ENCODE results near the gene UPP2.

The UPP2 gene

DNA sequence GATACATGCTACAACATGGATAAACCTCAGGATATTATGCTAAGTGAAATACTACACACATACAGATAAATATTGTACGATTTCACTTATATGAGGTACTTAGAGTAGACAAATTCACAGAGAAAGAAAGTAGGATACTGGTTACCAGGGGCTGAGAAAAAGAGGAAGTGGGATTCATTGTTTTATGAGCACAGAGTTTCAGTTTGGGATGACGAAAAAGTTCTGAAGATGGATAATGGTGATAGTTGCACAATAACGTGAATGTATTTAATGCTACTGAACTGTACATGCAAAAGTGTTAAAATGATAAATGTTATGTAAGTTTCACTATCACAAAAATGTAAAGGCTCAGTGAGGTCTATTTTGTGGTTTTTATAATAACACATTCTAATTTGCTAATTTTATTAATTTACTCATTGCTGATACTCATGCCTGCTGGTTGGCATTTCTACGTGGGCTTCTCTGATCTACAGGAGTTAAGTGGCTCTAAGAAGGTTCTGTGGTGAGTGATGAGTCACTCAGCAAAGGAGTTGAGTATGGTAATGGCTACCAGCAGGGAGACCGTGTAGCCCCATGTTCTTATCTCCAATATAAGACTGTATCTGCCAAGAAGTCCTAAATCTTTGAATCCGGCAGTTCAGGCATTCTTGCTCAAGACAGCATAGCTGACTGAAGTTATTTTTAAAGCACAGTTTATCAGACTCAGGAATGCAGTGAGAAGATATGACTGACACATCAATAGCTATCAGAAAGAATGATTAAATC lies 41.1 kb downstream of the UPP2 start:
- DNase-seq, result no peak

DNA sequence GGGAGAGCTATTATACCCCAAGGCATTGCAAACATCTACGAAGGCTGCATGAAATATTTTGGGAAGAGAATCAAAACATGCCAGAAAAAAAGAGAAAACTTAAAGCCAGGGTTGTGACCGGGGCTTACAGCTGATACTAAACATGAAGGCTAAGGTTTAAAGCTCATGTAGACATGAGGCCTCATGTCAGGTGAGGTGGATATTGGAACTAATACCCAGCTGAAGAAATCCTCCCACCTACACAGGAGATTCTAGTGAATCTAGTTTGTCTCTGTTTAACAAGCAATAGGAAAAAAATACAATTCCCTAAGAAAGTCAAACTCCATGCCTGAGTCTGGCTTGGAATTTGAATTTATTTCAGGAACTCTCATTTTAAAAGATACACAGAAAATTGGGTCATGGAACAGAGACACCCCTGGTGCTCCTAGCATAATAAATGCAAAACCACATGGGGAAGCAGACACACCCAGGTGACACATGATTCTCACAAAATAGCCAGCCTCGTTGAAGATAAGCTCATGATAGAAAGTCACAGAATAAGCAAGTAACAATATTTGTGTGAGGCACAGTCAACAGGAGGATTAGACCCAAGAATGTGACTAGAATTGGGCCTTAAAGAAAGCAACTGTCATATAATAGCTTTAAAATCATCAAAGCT lies 42.2 kb downstream of the UPP2 start:
- no peak for DNase-seq

DNA sequence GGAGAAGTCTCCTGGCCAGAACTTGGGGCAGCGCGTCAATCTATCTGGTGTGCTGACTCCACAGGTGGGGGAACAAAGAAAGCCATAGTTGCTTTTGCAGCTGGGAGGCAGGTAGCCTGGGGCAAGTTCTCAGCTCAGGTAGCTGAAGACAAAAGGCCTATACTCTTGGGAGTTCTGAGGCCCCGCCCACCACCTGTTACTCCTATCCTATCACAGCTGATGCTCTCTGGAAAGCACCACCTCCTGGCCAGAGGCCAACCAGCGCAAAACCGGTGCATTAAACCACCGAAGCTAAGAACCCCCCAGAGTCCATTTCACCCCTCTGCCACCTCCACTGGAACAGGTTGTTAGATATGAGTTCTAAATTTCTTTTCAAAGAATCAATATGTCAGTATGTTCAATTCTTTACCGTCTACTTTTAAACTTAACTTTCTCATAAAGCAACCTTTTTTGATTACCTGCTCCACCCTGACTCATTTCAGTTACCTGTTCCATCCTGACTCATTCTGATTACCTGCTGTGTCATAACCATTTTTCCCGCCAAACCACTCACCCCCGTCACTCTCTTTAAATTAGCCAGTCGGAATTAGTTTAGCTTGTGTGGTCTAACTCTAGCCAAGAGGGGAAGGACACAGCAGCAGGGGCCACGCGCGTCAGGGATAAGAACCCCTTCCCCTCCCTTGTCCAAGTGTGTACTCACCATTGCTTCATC lies 43.4 kb downstream of the UPP2 start:
- DNase-seq, result no peak

DNA sequence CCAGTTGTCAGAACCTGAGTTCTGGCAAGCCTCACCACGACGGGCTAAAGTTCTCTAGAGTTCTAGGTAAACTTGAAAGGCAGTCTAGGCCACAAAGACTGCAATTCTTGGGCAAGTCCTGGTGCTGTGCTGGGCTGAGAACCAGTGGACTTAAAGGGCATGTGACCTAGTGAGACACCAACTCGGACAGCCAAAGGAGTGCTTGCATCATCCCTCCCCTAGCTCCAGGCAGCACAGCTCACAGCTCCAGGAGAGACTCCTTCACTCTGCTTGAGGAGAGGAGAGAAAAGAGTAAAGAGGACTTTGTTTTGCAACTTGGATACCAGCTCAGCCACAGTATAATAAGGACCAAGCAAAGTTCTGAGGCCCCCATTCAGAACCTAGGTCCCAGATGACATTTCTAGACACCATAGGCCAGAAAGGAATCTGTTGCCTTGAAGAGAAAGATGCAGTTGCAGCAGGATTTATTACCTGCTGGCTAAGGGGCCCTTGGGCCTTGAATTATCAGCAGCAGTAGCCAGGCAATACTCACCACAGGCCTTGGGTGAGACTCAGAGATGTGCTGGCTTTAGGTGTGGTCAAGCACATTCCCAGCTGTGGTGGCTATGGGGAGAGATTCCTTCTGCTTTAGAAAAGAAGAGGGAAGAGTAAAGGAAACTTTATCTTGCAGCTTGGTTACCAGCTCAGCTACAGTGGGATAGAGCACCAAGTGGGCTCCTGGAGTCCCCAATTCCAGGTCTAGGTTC lies 51.8 kb downstream of the UPP2 start:
- no peak for DNase-seq

DNA sequence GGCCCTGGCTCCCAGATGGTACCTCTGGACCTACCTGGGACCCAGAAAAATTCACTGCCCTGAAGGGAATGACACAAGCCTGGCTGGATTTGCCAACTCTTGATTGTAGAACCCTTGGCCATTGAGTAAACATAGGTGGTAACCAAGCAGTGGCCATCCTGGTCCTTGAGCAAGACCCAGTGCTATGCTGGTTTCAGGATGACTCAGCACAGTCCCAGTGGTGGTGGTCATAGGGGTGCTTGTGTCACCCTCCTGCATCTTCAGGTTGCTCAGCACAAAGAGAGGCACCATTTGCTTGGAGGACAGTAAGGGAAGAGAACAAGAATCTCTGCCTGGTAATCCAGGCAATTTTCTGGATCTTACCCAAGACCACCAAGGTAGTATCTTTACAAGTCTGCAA lies 52.9 kb downstream of the UPP2 start:
- no peak for DNase-seq

DNA sequence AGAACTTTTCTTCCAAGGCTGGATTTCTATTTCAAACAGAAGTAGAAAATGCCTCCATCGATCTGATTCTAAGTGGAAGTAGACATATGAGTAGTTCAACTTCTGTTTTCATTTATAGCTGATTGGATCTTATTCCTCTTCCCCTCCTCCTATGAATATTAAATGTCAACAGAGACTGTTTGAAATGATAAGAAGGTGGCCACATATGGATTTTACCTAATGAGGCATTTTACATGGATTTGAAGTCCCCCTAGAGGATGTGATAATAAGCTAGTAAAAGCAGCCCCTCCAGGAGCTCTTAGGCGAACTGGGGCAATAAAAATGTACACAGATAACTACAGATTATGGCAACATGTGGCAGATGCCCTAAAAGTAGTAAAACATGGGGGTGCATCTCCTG lies 71.0 kb downstream of the UPP2 start:
- no peak for DNase-seq

DNA sequence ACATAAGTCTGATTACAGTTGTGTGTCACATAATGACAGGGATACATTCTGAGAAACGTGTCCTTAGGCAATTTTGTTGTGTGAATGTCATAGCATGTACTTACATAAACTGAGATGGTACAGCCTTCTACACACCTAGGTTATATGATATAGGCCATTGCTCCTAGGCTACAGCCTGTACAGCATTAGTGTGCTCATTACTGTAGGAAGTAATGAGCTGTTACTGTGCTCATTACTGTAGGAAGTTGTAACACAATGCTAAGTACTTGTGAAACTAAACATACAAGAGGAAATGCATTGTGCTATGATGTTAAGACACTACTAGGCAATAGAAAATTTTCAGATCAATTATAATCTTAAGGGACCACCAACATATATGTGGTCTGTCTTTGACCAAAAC lies 72.8 kb downstream of the UPP2 start:
- no peak for DNase-seq

DNA sequence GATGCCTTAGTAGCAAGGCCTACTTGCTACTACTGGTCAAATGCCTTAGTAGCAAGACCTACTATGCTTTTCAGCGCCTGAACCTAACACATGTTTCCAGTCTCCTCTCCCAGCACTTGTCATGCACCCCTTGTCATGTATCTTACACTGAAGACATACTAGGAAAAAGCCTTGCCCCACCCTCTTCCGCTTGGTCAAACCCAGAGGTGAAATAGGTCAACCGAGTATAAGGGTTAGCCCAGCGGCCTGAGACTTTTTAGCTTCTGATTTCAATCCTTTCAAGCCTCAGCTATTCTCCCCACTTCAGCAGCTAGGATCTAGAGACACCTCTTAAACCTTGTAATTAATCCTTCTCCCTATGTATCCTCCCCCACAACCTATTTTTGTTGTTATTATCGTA lies 73.3 kb downstream of the UPP2 start:
- no peak for DNase-seq

DNA sequence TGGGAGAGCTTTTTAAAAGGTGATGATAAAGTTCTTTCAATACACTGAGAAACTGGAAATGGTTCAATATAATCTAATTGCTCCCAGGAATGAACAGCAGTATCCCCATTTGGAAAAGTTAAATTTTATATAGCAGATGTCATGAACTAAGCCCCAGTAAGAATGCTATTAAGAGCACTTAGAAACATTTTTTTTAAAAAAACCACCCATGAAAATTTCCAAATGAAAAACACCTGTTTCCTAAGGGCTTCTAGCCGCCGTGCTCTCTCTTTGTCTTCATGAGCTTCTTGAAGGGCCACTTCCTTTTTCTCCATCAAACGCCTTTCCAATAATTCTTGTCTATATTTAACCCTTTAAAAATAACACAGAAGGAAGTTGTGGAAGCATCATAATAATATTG lies 77.0 kb downstream of the UPP2 start:
- no peak for DNase-seq

DNA sequence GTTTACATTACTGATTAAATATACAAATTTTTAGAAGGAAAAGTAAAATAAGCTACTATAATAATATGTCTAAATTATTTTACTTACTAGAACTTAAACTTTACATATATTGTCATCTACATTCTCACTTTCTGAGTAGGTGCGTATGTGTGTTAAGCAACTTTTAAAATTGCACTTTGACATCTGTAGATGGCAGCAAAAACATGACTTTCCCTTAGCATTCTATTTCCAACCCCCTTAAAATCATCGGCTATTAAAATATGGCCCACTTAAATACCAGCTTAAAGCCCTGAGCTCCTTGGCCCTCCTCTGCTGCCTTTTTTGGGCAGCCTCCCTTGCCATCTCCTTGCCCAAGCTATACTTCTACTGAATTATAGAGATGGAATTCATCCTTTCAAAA lies 78.0 kb downstream of the UPP2 start:
- no peak for DNase-seq

DNA sequence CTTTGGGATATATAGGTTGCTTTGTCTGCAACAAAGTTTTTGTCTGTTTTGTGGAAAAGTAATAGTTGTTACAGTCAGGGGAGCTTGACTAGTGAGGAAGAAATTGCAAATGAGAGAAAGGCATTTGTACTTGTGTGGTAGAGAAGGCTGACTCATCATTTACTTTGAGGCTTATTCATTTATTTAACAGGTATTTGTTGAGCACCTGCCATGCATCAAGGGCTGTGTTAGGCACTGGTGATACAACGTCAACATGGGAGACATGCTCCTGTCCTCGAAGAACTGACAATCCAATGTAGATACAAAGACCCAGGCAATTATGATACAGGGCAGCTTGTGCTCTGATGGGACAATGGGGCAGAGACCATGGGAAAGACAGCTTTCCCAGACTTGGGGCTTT lies 79.5 kb downstream of the UPP2 start:
- DNase-seq, result no peak

DNA sequence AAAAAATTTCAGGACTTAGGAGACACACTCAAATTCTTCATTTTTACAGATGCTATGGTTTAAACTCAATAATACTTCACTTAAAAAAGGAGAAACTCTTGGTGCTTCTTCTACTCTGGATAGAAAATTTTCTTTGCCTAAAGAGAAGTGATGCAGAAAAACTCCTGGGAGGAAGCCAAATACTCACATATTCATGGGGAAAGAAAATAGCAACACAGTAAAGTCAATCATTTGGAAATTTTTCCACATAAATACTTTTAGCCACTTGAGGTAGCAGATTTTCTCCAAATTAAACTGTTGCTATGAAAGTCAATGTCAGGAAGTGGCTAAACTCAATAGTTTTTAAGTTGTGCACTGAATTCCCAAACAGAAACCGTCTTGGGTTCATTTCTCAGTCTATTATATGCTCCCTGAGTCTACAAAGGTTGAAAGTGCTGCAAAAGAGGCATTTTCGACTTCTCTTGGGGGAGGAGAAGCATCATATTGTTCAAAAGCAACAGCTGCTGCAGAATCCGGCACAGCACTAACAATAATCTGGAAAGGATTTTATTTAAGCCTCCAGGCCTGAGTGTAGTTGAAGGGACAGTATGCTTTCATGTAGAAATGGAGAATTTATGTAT lies 81.1 kb downstream of the UPP2 start:
- no peak for DNase-seq

DNA sequence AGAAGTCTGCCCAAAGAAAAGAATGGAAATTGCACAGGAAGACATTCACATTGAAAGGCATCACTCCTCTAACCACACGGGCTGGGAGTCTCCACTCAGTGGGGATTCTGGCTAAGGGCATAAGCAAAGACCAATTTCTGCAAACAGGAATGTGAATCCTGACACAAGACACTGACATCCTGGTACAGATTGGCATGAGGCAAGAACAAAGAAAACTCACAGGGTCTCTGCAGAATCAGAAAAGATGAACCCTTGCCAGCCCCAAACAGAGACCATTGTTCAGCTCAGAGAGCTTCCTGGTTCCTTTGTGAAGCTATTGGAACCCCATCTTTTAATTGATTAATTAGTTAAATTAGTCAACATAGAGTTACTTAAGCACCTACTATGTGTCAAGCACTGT lies 82.3 kb downstream of the UPP2 start:
- DNase-seq, result no peak

DNA sequence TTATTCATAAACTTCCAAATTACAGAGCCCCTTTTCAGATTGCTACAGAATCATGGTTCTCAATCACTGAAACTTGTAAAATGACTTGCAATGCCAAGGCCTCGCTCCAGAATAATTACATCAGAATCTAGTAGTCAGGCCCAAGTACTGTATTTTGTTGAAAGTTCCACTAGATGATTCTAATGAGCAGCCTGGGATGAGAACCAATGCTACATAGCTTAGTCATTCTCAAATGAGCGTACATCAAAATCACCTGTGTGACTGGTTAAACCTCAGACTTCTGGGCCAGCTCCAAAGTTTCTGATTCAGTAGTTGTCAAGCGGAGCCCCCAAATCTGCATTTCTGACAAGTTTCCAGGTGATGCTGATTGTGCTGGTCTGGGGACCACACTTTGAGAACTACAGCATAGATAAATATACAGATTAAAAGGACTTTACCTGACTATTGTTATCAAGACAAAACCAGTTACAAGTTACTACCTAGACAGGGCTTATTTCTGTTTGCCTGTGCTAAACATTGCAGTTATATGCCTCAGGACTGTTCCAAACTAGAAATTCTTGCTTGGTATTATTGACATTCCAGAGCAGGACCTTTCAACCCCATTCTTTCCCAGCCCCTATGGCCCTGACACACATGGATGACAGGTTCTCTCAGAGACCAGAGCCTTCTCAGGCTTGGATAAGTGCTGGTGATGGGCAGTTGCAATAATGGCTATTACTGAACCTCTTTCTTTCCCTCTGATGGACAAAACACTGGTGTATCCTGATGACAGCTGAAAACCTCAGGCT lies 83.1 kb downstream of the UPP2 start:
- DNase-seq, result no peak

Data from stimulated activated CD4-positive, alpha-beta T cell treated with anti-CD3 and anti-CD28 coated beads, Interleukin-2, amount 100 ng/mL, for 48 hours (primary cell).